GM21529 (cell line): ENCODE results near the gene NT5DC2.

Source experiments
- ATAC-seq: cut with Tn5 transposase; IDR thresholded peaks from one replicate; pipeline ENCODE4 v1.9.1; 2021; ENCODE audit not compliant: unreplicated experiment

NT5DC2 gene

DNA sequence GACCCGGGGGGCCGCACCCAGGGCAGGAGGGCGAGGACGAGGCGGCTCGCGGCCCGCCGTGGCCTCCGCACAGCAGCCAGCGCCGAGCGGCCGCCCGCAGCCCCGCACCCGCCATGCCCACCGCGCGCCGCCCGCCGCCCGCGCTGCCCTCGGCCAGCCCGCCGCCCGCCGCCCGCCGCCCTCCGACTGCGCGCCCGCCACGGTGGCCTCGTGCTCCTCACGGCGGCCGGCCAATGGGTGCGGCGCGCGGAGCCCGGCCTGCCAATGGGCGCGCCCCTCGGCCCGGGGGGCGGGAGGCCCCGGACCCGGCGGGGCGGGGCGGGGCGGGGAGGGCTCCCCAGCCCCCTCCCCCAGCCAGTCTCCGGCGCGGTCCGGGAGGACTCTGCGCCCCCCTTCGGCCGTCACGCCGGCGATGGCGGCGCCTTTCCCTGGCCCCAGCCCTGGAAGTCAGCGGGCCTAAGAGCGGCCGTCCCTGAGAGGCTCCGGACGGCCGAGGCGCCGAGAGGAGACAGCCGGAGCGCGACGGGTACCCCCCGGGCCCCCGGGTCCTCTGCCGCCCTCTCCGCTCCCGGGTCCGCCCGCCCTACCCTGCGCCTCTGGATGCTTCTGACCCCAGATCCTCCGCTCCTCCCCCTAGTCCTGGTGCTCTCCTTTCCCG, at the start of gene NT5DC2:
NT5DC2 (minus strand) TSS at position 235 of the 658 bp plus-strand sequence; CDS start at position 115, 120 bp downstream.
- no peak for ATAC-seq

DNA sequence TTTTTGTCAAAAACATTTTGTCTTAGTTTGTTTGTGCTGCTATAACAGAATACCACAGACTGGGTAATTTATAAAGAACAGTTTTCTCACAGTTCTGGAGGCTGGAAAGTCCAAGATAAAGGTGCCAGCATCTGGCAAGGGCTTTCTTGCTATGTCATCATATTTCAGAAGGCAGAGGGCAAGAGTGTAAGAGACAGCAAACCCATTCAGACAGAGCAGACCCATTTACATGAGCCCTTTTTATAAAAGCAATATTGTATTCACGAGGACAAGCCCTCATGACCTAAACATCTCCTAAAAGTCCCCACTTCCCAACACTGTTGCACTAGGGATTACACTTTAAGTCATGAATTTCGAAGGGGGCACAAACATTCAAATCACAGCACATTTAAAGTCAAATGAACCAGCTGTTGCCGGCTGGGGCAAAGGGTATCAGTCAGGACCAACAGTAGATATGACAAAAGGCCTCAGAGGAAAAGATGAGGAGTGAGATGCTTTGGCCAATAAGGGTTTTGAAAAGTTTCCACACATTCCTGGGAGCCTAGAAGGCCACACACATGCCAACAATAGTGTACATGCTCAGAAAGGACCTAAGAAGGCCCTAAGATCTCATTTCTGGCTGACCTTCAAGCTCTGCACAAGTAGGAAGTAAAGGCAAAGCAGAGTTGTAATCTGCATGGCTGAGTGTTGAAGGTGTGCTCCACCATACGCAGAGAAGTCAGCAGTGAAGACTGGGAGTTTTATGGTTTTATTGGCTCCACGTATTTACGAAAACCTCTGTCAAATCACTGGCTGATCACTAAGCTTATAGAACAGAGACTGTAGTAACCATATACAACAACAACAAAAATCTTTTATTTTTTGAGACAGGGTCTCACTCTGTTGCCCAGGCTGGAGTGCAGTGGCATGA, 40.7 kb upstream of the NT5DC2 start:
- no peak for ATAC-seq

DNA sequence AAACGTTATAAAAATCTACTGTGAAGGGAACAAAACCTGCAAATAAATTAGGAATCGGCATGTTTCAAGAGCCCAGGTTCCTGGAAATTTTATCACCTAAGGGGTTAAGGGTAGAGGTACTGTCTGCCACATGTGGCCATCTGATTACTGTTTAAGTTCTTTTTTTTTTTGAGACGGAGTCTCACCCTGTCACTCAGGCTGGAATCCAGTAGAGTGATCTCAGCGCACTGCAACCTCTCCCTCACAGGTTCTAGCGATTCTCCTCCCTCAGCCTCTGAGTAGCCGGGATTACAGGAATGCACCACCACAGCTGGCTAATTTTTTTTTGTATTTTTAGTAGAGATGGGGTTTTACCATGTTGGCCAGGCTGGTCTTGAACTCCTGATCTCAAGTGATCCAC, 38.6 kb upstream of the NT5DC2 start:
- ATAC-seq, result no peak

DNA sequence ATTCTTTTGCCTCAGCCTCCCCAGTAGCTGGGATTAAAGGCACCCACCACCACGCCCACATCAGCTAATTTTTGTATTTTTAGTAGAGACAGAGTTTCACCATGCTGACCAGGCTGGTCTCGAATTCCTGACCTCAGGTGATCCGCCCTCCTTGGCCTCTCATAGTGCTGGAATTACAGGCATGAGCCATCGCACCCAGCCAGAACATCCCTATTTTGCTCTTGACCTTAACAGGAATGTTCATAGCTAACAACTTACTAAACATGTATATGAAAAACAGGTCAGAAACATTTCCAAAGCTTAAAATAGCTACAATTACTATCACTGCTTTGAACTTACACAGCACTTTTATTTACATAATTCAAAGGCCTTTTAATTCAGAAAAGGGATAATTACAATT, 36.4 kb upstream of the NT5DC2 start:
- ATAC-seq, result no peak

DNA sequence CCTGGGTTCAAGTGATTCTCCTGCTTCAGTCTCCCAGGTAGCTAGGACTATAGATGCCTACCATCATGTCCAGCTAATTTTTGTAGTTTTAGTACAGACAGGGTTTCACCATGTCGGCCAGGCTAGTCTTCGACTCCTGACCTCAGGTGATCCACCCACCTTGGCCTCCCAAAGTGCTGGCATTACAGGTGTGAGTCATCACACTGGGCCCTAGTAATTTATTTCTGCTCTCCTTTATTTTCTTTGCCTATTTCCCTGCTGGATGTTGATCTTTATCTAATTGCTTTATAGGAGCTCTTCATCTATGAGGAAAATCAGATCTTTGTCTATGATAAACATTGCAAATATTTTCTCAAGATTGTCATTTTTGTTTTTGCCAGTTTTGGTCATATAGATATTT, 34.4 kb upstream of the NT5DC2 start:
- no peak for ATAC-seq

DNA sequence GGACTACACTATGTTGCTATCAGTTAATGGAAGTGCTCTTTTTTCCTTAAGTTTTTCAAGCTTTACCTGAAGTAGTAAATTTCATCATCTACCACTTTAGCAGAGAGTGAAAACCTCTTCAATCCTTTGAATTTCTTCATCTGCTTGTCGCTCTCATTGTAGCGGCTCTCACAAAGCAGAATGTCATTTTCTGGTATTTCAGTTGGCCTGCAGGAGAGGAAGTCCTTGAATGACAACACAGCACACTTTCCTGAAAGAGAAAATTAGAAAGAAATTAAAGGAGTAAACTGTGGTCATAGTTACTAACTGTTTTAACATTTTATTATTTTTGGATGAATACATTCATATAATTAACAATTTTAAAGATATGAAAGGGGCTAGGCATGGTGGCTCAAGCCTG, 30.3 kb upstream of the NT5DC2 start:
- ATAC-seq, result no peak

DNA sequence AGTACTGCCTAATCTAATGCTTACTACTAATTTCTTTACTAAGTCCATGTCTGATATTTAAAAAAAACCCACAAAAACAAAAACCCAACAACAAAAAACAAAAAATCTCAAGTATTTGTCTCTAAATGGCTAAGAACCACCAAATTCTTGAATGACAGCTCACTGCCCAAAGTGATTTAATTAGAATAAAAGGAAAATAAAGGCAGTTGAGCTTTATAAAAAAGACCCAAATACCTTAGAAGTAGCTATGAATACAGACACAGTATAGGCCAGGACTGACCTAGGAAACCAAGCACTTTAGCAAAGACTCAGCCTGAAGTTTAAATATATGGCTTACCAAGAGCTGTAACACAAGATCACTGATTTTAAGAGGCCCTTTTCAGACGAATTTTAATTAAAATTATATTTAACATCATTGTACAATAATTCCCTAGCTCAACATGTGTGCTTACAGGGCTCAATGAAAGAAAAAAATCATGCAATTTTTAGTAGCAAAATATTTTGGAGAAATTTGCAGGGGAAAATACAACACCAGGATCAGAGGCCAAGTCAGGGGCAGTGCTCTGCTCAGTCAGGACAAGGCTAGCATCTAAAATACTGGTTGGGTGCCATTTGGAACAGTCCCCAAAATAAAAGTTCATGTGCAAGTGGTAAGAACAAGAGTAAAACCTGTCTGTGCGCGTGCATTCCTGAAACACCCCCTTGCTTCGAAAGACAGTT, 27.5 kb upstream of the NT5DC2 start:
- no peak for ATAC-seq

DNA sequence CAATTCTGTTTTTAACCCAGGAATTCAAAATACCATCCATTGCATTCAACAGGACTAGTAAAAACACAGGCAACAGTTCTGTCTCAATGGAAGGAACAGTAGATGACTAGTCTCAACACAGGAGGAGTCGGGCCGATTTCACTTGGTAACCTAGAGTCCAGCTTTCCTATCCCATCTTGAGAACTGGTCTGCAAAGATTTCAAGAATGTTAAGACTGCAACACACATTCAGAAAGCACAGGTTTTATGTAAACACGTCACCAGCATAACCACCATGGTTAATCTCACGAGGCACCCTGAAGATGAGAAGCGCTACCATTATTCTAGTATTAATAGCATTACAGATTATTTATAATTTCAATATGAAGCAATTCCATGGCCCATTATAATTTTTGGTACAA, 24.8 kb upstream of the NT5DC2 start:
- ATAC-seq, result no peak

DNA sequence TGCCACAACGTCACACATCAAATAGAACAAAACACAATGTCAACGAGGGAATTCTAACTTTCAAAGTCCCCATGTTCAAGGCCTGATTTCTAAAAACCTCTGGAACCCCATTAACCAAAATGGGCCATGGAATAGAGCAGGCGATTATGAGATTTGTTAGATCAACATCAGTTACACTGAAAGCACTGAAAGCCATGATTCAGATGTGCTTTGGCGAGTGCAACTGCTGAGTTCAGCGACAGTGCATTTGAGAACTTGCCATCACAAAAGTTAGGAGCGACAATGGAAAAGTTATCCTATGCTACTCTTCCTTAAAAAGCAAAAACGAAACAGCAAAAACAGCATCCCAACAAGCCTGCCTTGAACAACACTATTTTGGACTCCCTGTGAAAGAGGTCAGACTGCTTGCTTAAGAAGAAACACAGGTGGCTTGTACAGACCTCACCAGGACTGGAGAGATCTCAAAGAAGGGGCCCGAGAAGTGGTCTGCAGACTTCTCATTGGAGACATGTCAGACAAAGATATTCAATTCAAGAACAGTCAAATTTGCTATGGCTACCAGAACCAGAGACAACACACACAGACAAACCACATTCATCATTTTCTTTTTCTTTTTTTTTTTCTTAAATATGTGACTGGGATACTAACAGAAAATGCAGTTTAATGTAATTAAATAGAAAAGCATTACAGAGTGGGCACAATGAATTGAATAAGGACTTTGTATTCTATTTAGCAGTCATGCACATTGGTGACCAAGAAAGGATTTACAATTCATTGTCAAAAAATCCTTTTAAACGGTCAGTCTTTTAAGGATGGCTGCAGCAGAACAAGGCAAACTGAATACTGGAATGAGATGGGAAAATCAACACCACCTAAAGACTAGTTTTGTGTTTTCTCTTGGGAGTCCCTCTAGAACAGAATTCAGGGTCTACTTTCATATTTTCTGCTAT, 23.6 kb upstream of the NT5DC2 start:
- ATAC-seq, result no peak

DNA sequence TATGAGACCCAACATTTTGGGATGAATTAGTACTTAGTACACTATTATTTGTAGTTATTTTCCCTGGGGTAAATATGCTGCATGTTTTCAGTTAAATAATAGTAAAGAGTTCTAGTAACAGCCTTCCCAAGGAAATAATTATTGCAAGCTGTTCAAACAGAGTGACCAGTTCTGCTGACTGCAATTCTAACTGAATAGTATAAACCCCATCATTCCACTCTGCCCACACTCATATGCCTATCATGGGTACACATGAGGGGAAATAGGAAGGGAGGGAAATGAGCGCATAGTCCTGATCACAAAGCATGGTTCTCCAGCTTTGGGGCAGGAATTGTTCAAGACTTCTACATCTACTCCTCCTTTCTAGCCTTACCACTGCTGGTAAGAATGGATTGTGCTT, 21.4 kb upstream of the NT5DC2 start:
- ATAC-seq, result no peak

DNA sequence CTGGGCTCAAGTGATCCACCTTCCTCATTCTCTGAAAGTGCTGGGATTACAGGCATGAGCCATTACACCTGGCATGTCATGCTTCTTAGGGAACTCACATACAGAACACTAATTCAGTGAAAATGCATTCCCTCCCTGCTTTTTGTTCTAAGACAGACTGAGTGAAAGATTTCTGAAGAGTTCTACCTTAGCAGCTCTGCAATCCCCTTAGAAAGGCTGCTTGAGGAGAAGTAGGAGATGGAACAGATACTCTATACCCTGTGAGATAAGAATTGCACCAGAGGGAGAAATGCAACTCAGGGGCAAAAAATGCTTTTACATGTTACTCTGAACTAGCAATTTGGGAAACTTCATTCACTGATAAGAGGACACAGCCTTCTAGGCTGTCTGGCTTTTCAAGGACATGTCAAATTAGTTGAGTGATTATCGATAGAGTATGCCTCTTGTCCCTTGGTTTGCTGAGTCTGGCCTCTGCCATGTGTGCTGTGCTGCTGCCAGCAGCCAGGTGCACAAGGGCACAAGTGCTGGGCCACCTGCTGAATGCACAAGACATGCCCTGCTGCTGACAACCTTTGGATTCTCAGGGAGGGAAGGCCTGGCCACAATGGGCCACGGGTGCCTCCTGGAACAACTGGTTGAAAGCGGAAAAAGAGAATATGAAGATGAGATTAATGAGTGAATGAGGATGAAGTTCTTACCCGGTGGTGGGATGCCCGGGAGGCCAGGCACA, 20.5 kb upstream of the NT5DC2 start:
- ATAC-seq, result no peak

DNA sequence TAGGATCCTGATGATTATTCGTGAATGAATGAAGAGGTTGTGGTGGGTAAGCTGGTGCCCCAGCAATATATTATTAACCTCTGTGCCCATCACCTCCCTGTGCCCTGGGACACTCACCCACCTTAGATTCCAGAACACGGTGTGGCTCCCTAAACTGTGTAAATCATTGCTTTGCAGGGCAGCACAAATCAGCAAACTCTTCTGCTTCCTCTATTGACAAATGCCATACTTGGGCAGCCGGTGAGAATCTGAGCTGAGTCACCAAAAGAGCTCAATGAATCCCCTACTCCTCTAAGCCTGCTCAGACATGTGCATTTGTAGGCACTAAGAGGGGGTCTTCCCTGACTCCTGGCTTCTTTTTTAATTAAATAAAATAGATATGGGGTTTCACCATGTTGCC, 18.4 kb upstream of the NT5DC2 start:
- ATAC-seq, result no peak

DNA sequence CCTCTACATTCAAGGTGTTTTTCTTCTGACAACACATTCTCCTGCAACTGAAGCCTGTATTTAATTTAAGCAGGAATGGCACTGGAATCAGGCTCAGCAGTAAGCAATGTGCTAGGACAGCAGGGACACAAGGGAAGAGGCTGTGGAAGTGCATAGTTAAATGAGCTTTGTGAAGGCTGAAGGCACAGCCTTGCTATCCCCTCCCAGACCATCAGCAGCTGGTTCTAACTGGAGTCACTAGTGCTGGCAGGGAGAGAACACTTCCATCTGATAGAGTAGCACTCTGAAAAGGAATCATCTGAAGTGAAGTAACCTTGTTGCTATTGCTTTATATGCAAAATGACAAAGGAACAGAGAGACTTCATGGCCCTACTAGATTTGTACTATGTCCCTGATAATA, 17.5 kb upstream of the NT5DC2 start:
- ATAC-seq, result no peak

DNA sequence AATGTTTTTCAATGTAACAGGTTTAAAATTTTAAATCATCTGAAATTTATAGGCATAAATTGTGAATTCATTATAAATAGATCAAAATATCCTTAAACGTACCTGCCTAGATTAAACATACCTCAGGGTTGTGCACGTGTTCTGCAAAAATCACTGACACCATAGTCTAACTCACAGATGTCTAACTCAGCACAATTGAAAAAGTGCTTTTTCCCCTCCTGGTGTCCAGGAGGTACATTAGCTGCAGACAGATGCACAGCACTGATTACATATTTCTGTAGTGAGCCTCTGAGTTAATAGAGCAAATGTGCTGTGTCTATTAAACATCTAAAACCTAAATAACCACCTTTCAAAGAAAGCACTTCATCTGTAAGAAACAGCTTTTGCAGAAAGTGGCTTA, 13.5 kb upstream of the NT5DC2 start:
- ATAC-seq, result no peak

DNA sequence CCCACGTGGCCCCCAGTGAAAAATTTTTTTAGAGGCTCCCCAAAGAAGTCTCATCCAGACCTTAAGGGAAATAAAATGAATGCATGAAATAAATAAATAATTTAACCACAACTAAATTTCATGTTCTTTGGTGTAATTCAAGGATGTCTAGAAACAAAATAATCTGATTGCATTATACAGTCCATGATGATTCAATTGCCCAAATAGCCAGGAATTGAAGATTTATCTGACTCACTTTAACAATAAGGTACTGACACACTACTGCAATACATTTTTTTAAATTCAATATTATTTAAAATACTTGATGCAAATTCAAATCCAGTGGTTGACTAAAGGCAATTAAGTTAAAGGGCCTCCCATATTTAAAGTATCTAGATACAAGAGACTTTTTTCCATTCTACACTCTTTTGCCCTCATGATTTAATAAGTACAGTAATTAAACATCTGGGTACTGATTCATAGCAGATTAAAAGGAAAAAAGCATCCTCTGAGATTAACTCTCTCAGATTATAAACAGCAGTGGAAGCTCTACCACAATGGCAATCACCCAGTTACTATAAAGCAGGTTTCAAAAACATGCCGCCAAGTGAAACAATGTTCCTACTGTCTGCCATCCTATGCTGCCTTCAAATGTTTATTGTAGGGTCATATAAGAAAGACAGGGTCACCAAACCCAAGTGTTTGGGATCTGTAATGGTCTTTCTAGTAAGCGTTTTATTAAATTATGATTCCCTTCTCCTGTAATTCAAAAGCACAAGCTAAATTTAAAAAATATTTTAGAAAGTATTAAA, 12.6 kb upstream of the NT5DC2 start:
- ATAC-seq, result no peak

DNA sequence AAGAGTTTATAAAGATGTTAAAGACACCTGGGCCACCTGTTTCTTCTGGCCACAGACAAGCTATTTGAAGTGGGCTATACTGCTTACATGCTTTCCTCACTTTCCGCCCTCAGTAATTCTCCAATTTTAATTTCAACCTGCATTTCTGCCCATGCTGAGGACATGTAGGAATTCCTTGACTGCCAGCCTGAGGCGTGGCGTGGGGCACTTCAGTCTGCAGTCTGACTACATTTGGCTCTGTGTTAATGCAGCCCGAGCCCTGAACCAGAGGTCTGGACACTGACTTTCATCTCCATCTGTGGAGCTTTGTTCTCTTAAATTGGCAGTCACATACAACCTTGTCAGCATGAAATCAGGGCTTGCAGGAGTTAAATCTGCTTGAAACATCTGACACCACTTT, 11.3 kb upstream of the NT5DC2 start:
- ATAC-seq, result no peak

DNA sequence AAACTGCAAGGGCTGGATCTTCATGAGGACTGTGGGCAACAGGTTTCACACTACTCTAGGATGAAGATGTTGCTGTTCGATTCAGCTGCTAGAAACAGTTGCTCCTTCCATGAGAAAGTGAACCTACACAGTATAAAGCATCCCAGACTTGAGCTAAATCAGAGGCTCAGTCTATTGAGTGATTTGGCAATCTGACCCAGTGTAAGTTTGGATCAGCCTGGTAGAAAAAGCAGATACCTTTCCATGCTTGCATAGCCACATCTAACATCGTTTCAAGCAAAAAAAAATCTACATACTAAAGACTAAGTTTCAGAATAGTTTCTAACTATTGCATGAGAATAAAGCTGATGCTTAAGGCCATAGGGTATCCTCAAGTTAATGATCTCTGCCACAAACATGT, 7.4 kb upstream of the NT5DC2 start:
- no peak for ATAC-seq

DNA sequence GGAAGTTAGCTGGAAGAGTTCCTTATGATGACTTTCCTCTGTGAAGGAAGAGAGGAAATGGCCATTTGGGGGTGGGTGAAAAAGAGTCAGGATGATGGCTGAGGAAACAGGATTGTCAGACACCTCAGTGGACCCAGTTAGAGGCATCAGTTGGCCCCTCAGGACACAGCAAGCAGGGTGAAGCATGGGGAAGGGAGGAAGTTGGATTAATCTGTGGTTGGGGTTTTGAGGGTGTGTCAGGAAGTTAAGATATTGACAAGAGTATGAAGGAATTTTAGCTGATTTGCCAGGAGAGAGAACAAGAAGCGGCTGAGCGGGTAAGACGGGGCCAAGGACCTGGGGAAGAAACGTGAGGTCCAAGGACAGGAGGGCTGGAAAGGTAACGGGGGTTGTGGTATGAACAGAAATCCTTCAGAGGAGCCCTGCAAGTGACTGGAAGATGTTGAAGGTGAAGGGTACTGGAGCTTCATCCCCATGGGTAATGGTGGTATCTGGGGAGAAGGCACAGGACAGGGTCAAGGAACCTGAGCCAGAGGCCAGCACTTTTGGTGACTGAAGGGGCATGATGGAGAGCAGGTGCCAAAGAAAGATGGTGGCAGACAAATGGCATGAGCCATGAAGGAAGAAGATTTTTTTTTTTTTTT, 5.5 kb upstream of the NT5DC2 start:
- no peak for ATAC-seq
